Activated CD4-positive, alpha-beta T cell treated with anti-CD3 and anti-CD28 coated beads for 1 hour (primary cell): ENCODE data around the gene SGK1.

Source experiments
- DNase-seq: peaks from one replicate; pipeline ENCODE4 v3.0.0-alpha.2; 2020

Gene SGK1

DNA sequence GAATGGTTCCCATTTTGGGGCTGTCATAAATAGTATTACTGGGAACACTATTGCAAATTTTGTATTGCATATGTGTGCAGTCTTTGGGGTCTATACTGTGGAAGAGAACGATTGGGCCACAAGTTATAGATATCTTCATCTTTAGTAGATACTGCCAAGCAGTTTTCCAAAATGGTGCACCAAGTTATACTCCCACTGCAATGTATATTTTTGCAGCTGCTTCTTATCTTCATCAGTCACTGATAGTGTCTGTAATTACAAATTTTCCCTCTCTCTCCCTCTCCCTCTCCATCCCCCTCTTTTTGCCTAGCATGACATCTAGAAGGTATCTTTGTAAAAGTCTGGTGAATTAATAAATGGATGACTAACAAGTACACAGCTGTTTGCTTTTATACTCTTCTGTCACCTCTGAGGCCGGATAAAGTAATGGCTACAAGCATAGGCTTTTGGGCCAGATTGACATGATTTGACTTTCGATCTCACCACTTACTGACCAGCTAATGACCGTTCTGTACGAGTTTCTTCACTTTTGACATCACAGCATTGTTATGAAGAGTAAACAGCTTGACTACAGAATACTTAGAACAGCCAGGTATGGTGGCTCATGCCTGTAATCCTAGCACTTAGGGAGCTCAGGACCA is 152.2 kb downstream of the SGK1 start:
- no peak for DNase-seq

GRCh38 chr6:134164300-134164699 is 153.6 kb downstream of the SGK1 start:
- DNase-seq, result no peak

DNA sequence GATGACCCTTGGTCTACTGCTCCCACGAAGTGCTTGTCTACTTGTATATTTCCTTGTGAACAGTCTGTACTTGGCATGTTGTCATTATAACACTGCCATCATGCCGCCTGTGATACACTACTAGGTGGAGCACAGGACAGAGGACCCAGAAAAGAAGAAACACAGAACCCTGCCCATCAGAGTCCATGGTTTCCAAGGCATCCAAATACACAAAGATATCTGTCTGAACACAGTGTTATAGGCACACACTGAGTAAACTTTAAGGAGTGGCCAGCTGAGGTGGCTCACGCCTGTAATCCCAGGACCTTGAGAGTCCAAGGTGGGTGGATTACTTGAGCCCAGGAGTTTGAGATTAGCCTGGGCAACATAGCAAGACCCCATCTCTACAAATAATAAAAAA is 155.0 kb downstream of the SGK1 start:
- no peak for DNase-seq

GRCh38 chr6:134161041-134161440 is 156.9 kb downstream of the SGK1 start:
- DNase-seq, result no peak

- no peak for DNase-seq
Measured at GRCh38 chr6:134152767-134153485, 165.0 kb downstream of the SGK1 start.

DNA sequence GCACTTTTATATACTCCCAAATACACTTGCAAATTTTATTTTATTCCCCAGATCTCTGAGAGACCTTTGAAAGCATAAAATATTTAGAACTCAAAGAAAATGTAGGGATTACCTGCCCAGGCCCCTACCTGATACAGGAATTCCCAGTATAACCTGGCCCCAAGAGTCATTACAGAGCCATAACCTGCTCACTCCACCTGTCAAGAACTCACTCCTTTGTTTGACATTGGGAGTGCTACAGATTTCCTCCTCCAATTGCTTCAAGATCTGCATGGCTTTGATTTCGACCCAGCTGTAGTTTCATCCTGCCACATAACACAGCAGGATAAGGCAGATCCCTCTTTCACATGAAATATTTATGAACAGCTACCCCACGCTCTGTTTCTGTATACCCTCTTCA is 169.3 kb downstream of the SGK1 start:
- no peak for DNase-seq

DNA sequence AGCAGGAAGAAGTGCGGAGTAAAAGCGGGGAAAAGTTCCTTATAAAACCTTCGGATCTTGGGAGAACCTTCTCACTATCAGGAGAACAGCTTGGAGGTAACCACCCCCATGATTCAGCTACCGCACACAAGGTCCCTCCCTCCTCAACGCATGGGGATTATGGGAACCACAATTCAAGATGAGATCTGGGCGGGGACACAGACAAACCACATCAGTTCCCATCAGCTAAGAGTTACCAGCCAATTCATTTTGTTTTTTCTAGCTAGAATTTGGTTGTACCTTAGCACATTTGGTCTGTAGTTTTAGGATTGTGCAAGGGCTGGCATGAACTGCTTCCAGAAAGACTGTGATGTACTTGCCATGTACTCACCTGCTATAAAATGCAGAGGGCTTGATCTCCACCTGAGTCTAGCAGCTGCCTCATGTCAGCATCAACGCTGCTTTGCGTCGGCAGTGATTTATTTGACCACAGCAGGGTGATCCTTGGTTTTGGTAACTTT is 170.8 kb downstream of the SGK1 start:
- DNase-seq, result no peak

DNA sequence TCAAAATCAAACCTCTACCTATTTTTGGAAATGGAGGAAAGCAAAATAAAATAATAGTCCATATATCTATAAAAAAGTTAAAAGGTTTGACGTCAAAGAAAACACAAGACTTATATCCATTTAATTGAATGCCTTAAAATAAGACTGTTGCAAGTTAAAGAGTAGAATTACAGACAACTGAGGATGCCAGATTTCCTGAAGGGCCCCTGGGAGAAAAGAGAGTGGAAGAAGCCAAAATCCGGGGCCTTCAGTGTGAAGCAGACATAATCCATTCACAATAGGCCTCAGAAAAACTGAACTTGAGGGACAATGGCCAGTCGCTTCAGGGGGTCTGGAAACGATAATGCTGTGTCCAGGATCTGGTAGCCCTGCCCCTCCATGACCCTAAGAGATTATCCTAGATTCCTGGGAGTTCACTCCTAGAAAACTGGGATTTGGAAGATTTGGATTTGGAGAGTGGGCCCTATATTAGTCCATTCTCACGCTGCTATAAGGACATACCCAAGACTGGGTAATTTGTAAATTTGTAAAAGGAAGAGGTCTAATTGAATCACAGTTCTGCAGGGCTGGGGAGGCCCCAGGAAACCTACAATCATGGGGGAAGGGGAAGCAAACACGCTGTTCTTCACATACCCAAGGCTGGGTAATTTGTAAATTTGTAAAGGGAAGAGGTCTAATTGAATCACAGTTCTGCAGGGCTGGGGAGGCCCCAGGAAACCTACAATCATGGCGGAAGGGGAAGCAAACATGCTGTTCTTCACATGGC is 171.5 kb downstream of the SGK1 start:
- DNase-seq, result no peak

DNA sequence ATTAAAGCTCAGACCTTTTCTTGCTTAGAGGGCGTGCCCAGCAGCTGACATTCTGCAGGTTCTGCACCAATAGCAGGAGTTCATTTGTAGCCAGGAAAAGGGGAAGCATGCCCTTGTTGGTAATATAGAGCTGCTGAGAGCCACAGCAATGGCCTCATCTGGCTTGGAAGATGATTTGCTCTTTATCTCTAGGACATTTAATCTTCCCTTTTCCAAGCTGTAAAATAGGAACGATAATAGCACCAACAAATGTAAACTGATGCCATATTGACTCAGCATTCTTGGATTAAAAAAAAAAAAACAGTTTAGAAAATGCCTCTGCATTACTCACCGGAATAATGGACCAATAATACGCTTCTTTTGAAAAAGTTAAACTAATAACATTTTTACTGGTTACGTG is 172.1 kb downstream of the SGK1 start:
- DNase-seq, result no peak

DNA sequence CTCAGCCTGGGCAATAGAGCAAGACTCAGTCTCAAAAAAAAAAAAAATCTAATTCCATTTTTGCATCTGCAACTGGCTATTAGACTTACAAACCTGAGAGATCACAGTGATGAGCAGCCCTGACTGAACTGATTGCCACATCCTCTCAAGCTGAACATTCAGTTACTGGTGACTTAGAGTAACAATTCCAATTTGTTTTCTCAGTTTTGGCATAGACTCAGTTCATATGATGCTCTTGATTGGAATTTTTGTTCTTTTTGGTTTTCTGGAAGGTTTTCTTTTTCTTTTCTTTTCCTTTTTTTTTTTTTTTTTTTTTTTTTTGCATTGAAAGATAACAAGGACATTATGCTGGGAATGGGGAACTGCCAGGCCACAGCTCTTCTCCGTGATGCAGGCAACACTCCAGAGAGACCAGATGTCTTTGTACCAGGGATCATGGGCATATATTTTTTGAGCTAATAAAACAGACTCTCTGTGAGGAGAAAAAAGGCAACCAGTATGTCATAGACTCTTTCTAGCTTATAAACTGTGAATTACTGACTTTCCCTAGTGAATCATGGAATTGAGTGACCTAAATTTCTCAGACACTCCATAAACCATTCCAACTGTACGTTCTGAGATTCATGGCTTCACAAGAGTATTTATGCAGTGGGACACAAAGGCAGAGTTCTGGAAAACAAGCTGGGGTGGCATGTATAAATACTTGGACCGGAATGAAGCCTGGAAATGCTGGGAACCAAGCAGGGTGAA is 179.5 kb downstream of the SGK1 start:
- no peak for DNase-seq

DNA sequence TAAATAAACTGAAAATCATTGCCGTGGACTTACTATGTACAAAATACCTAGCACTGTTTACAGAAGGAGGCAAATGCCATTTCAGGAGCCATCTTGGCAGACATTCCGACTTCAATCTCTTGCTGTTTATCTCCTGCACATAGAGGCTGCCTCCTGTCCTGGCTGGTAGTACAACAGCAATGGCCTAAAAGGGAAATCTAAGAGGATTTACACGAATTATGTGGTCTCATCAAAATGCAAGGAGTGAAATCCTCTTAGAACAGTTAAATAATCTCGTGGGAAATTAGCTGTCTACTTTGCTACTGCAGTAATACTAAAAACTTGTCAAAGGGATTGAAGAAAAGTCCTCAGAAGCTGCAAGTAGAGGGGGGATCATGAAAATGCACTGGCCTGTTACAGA is 183.3 kb downstream of the SGK1 start:
- no peak for DNase-seq

DNA sequence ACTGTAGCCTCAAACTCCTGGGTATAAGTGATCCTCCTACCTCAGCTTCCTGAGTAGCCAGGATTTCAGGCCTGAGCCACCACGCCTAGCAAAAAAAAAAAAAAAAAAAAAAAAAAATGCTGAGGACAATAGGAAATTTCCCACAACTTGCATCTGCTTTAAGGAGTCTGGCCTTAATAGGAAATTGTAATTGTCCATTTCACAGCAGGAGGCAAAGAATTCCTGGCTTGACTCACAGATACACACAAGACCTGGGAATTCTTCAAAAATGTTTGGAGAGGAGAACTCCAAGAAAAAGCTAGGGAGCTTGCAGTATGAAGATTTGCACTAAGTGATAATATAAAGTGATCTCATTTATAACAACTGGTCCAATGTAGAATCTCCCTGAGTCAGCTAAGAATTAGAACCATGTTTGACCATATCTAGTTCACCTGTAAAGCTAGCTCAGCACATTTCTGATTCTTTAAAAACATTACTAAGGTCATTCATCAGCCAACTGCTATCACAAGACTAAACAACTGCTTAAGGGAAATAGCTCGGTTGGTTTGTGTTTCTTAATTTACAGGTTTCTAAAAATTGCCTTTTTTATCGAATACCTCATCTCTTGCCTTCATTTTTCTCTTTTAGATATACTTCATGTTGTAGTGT is 185.3 kb downstream of the SGK1 start:
- no peak for DNase-seq

DNA sequence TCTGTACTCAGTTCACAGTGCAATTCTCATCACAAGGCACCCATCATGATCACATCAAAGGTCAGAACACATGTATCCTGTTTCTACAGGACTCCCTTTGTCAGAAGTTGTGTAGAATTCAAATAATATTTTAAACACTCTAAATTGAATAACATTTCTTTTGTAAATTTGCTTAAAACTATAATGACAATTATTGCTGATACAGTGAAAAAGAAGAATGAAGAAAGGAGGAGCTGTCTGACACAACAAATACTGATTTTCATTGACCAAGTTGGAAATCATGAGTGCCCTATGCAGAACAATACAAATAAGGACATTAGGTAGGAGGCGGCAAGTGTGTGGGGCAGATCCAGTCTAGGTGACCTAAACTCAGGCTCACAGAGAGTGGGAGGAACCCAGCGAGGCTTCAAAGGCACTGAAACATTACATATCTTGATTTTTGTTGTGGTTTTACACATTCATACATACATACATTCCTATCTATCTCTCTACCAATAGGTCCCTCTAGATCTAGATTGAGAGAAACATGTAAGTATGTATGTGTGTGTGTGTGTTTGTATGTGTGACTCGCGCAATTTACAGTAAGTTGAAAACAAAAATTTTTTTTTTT is 186.3 kb downstream of the SGK1 start:
- no peak for DNase-seq

GRCh38 chr6:134128146-134128545 is 189.8 kb downstream of the SGK1 start:
- DNase-seq, result no peak

- no peak for DNase-seq
Measured at GRCh38 chr6:134123666-134124208, 194.2 kb downstream of the SGK1 start.

DNA sequence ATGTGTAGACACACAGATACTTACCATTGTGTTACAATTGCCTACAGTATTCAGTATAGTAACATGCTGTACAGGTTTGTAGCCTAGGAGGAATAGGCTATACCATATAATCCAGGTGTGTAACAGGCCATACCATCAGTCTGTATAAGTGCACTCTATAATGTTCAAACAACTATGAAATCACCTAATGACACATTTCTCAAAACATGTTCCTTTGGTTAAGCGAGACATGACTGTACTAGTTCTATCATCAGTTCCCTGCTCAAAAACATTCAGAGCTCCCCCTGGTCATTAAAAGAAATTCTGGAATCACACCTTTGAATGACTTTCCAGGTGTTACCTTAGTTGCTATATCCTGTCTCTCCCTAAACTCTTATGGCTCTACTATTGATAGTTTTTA is 195.1 kb downstream of the SGK1 start:
- no peak for DNase-seq

- no peak for DNase-seq
Measured at GRCh38 chr6:134119486-134119885, 198.4 kb downstream of the SGK1 start.
